GM12875 (cell line): ENCODE data around the gene GAK.

ENCODE experiments used
- H3K4me3 ChIP-seq: one replicate; pipeline ENCODE4 v1.5.1; 2011; ENCODE audit warnings: low read depth, low read length, control low read depth
- CTCF ChIP-seq: IDR thresholded peaks from 2 replicates; pipeline ENCODE4 v1.5.1; 2011; ENCODE audit warnings: low read depth, mild to moderate bottlenecking, control low read depth, inconsistent platforms, low read length, moderate library complexity, borderline replicate concordance; ENCODE audit not compliant: insufficient read depth

Gene GAK

GRCh38 chr4:887034-887763 is 44.9 kb downstream of the GAK start:
- no peak for TF ChIP-seq CTCF
- H3K4me3 ChIP-seq = no peak overlapping the region

GRCh38 chr4:886244-886643 is 45.9 kb downstream of the GAK start:
- no peak for TF ChIP-seq CTCF
- H3K4me3 ChIP-seq = no peak overlapping the region

GRCh38 chr4:885353-885752 is 46.8 kb downstream of the GAK start:
- TF ChIP-seq CTCF = no peak

GRCh38 chr4:884896-885295 is 47.2 kb downstream of the GAK start:
- no peak for TF ChIP-seq CTCF

More at GRCh38 chr4:885353-885752, 46.8 kb downstream of the GAK start:
- no peak overlapping the region for H3K4me3 ChIP-seq

GRCh38 chr4:884259-884658 is 47.9 kb downstream of the GAK start:
- no peak overlapping the region for H3K4me3 ChIP-seq
- no peak for TF ChIP-seq CTCF

More at GRCh38 chr4:884896-885295, 47.2 kb downstream of the GAK start:
- H3K4me3 ChIP-seq = no peak overlapping the region

GRCh38 chr4:883377-884095 is 48.6 kb downstream of the GAK start:
- no peak overlapping the region for H3K4me3 ChIP-seq
- no peak for TF ChIP-seq CTCF

GRCh38 chr4:882646-883045 is 49.5 kb downstream of the GAK start:
- H3K4me3 ChIP-seq = no peak overlapping the region
- no peak for TF ChIP-seq CTCF
